GM18870 (cell line): ENCODE data around the gene TICAM2.

Experiments
- ATAC-seq: cut with Tn5 transposase; IDR thresholded peaks from one replicate; pipeline ENCODE4 v1.9.1; 2021; ENCODE audit warnings: moderate library complexity; ENCODE audit not compliant: unreplicated experiment

Gene TICAM2

DNA sequence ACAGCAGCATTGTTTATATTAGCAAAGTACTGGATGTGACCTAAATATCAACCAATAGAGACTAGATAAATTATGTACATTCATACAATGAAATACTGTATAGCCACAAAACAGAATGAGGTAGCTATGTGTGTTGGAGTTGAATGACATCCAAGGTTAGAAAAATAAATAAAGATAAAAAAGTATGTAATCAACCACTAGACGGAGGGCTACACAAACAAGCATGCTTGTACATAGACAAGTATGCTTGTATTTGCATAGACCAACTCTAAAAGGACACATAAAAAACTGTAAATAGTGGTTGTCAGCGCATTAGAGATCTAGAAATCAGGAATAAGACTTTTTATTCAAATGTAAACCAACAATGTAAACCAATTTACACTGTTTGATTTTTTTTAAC, 60.7 kb downstream of the TICAM2 start:
- no peak for ATAC-seq

DNA sequence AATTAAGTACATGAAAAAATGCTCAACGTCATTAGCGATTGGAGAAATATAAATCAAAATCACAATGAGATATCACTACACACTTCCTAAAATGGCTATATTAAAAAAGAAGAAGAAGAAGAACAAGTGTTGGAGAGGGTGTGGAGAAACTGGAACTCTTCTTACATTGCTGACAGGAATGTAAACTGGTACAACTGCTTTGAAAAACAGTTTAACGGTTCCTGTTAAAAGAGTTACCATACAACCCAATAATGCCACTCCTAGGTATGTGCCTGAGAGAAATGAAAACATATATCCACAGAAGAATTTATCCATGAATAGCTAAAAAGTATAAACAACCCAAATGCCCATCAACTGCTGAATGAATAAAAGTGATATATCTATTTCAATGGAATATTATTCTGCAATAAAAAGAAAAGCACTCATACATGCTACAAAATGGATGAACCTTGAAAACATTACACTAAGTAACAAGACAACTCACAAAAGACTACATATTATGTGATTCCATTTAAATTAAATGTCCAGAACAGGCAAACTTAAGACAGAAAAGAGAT, 66.7 kb downstream of the TICAM2 start:
- no peak for ATAC-seq

DNA sequence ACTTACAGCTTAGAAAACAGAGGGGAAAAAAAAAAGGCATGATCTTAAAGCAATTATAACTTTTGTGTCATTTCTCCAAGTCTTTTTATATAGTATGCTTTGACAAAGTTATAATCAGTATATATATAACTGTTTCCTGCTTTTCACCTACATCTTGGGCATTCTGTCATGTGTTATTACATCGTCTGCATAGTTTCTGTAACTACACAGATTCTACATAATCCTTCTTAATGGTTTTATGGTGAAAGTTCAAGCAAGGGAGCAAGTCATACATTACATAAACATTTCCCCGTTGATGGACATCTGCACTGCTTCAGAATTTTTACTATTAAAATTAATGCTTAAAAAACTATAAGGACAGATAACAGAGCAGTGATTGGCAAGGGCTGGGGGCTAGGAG, 69.8 kb downstream of the TICAM2 start:
- ATAC-seq = no peak

DNA sequence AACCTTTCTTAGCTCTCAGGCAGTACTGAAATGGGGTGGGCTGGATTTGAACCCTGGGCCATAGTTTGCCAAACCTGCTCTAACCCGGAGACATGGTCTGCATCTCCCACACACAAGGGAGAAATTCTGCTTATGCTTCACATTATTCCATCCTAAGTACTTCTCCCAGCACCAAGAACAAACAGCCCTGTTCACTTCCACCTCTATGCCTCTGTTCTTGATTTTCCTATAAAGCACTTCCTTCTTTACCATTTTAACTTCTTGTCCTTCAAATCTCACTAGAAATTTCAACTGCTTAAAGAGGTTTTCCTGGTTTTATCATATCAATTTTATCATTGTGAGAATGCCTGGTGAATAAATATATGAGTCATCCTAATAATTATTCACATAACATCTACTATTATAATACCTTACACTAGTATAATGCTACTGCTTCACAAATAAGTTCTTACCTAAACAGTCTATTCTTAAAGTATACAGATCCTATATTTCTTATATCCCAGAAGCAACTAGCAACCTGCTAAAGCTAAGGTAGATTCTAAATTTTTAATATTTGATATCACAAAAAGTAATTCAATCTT, 70.4 kb downstream of the TICAM2 start:
- no peak for ATAC-seq

DNA sequence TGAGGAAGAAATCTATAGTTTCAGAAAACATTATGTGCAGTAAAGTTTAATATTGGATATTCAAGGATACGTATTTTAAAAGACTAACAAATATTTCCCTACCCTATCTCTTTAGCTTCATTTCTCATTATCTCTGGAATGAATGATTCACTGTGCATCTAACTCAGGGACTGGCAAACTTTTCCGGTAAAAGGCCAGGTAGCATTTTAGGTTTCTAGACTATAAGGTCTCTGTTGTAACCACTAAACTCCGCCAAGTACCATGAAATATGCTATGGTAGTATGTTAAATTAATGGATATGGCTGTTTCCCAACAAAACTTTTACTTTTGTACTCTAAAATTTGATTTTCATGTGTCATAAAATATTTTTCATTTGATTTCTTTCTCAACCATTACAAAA, 70.9 kb downstream of the TICAM2 start:
- no peak for ATAC-seq

DNA sequence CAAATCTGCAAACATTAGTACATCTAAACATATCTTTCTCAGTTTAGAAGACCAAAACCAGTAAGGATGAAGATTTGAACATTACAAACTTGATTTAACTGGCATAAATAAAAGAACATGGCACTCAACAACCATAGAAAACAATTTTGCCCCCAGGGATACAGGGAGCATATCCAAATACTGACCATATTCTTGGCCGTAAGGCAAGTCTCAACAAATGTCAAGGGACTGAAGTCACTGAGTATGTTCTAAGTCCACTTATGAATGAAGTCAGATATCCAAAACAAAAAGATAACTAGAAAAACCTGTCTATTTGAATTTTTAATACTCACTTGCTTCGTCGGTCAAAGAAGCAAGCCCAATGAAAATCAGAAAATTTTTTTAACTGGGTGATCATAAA, 71.9 kb downstream of the TICAM2 start:
- no peak for ATAC-seq
